NCI-H187 (cell line): ENCODE data around the gene TAS2R46.
"Not testable (repeated sequence)": the region's sequence is repeated elsewhere in the genome, so short reads cannot be mapped to it uniquely, and the experiment has no call there.

ENCODE experiments used
- DNase-seq, 2 experiments: peaks; one replicate each; lab custom pipeline; 2025; lab: John Stamatoyannopoulos, UW

Gene TAS2R46

GRCh38 chr12:11039171-11039570, 22.9 kb downstream of the TAS2R46 start:
- DNase-seq: no peak

DNA sequence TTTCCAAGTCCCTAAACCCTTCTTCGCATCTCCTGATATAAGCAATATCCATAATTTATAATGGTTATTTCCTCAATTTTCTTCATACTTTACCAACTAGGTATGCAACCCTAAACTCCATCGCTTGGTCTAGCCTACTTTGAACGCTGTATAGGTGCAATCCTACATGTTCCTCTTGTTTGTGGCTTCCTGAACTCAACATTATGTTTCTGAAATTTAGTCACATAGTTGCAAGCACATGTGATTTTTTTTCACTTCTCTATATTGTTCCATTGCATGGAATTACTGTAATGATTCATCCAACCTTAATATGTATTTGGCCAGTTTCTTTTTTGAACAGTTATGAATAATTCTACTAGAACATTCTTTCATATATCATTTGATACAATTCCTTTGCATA, 28.1 kb downstream of the TAS2R46 start:
- not testable (repeated sequence) for DNase-seq

GRCh38 chr12:11031307-11031706, 30.8 kb downstream of the TAS2R46 start, which contains the start of gene TAS2R31:
Gene TAS2R31 (minus strand): TSS chr12:11031407. CDS start chr12:11031335, 72 bp downstream.
- DNase-seq: no peak

- no peak for DNase-seq
These were observed 36.0 kb downstream of the TAS2R46 start for GRCh38 chr12:11026118-11026517.

GRCh38 chr12:11023387-11023786, 38.7 kb downstream of the TAS2R46 start:
- no peak for DNase-seq

- DNase-seq: no peak
These were observed 39.6 kb downstream of the TAS2R46 start, which contains the start of gene TAS2R19 for GRCh38 chr12:11022520-11022919. Gene TAS2R19 (minus strand): TSS chr12:11022620. CDS start chr12:11022571, 49 bp downstream.

DNA sequence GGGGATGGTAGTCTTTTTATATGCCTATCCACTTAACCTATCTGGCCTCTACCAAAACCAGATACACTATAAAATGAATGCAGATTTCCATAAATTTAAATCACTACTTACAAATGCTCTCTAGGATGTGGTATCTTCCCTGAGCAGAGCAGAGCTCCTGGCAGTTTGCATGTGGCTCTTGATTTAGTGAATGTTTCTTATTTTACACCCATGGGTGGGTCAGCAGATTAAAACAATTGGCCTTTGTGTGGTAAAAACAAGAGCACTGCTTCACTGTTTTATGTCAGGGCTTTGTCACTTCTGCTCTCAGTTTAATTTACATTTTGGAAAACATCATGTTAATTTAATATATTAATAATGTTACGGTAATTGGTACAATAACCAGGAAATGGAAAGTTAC, 45.2 kb downstream of the TAS2R46 start:
- no peak for DNase-seq

DNA sequence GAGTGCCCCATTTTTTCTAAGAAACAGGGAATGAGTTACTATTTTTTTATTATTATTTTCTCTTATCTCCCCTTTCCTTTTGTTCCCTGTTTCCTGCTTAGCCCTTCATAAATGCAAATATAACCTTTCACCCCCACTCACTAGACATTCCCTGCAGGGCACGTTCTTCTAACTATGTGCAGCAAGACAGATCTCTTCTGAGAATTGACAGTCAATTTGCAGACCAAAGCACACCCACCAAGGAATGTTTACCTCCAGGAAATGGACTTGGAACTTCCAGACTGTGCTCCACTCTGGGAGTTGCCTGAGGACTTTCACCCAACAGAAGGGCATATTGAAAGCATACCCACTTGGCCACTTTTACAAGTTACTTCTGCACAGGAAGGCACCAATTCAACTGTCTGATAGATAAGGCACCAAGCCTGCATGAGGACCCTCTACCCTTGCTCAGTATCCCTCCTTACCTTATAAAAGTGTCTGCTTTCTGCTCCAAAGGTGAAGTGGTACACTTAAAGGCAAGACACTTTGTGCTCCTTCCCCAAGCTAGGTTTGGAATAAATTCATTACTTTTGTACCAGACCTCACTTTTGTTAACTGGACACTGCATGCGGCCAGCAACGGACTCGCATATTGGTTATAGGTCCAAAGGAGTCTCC, 46.2 kb downstream of the TAS2R46 start:
- DNase-seq: no peak

GRCh38 chr12:11014234-11014633, 47.9 kb downstream of the TAS2R46 start:
- DNase-seq: no peak
